ENCODE results near the gene MRPL19. TPM values are rescaled to one million over a fixed set of nuclear protein-coding genes. Genes with fewer than 3 reads are reported as not detected.

Gene MRPL19
- total and polyA plus RNA-seq, 2 donors from 2014 or later = 54.7 to 55.6 TPM

DNA sequence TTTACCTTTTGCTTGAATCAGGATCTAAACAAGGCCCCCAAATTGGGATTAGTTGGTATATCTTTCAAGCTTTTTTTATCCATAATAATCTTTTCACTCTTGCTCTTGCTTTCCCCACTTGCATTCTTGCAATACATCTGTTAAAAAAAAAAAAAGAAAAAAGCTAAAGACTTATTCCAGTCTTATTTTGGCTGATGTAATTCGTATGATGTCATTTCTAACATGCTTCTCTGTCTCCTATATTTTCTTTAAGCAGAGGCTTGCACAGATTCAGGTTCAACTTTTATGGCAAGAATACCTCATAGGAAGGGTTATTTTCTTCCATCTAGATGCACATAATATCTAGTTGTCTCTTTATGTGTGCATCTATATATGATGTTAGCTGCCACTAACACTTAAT lies 73.9 kb downstream of the MRPL19 start:
- Histone ChIP-seq H3K4me3 (ENCODE audit: low read length in 3 of 3) (no peak overlapping the region), H3K36me3 (ENCODE audit: control insufficient read depth in 2 of 3, insufficient read depth in 3 of 3, low read length in 3 of 3) (no peaks in the 10 kb centered on the region), H3K27me3 (ENCODE audit: control insufficient read depth, insufficient read depth, low read length) (no peaks in the 10 kb centered on the region), H3K9ac (ENCODE audit: low read length in 3 of 3) (no peak overlapping the region), H3K27ac (ENCODE audit: low read depth in 2 of 2, low read length in 2 of 2) (no peak overlapping the region), H3K4me1 (ENCODE audit: control insufficient read depth in 2 of 3, insufficient read depth in 2 of 3, low read depth in 1 of 3, low read length in 3 of 3) (no peaks in the 10 kb centered on the region), H3K9me3 (ENCODE audit: control insufficient read depth in 2 of 3, insufficient read depth in 1 of 3, low read length in 3 of 3) (peaks cover 0 to 2% (median 0%) of the 10 kb centered on the region in 3 donors)
- DNase-seq (no peak), FAIRE-seq (no peak)
- intact Hi-C loops (cut with DNase I) = no loop called here
- no peak for TF ChIP-seq CTCF (IDR thresholded peaks at IDR 0.05; ENCODE audit: borderline replicate concordance, extremely low read depth, insufficient read depth)

GRCh38 chr2:75722687-75723086 lies 76.1 kb downstream of the MRPL19 start:
- Histone ChIP-seq H3K27ac (ENCODE audit: low read depth in 2 of 2, low read length in 2 of 2) (no peak overlapping the region), H3K4me3 (ENCODE audit: low read length in 3 of 3) (no peak overlapping the region), H3K4me1 (ENCODE audit: control insufficient read depth in 2 of 3, insufficient read depth in 2 of 3, low read depth in 1 of 3, low read length in 3 of 3) (no peaks in the 10 kb centered on the region), H3K9ac (ENCODE audit: low read length in 3 of 3) (no peak overlapping the region), H3K9me3 (ENCODE audit: control insufficient read depth in 2 of 3, insufficient read depth in 1 of 3, low read length in 3 of 3) (peaks cover 0 to 2% (median 0%) of the 10 kb centered on the region in 3 donors), H3K36me3 (ENCODE audit: control insufficient read depth in 2 of 3, insufficient read depth in 3 of 3, low read length in 3 of 3) (no peaks in the 10 kb centered on the region), H3K27me3 (ENCODE audit: control insufficient read depth, insufficient read depth, low read length) (no peaks in the 10 kb centered on the region)
- DNase-seq = no peak
- TF ChIP-seq CTCF (IDR thresholded peaks at IDR 0.05; ENCODE audit: borderline replicate concordance, extremely low read depth, insufficient read depth) = no peak
- FAIRE-seq = no peak
- intact Hi-C loops (cut with DNase I) = no loop called here

GRCh38 chr2:75728614-75729419 lies 82.2 kb downstream of the MRPL19 start:
- H3K9ac ChIP-seq (ENCODE audit: low read length in 3 of 3) = no peak overlapping the region
- no peaks in the 10 kb centered on the region for H3K27me3 ChIP-seq (ENCODE audit: control insufficient read depth, insufficient read depth, low read length)
- intact Hi-C loops (cut with DNase I) = no loop called here
- peaks cover 0 to 4% (median 0%) of the 10 kb centered on the region in 3 donors for H3K4me1 ChIP-seq (ENCODE audit: control insufficient read depth in 2 of 3, insufficient read depth in 2 of 3, low read depth in 1 of 3, low read length in 3 of 3)
- FAIRE-seq = no peak
- peak overlapping the region in 1 of 2 donors; percentile 10 for H3K27ac ChIP-seq (ENCODE audit: low read depth in 2 of 2, low read length in 2 of 2)
- DNase-seq = peak in 1 of 5 donors; percentile 11
- no peak overlapping the region for H3K4me3 ChIP-seq (ENCODE audit: low read length in 3 of 3)
- H3K9me3 ChIP-seq (ENCODE audit: control insufficient read depth in 2 of 3, insufficient read depth in 1 of 3, low read length in 3 of 3) = no peaks in the 10 kb centered on the region
- no peak for TF ChIP-seq CTCF (IDR thresholded peaks at IDR 0.05; ENCODE audit: borderline replicate concordance, extremely low read depth, insufficient read depth)
- no peaks in the 10 kb centered on the region for H3K36me3 ChIP-seq (ENCODE audit: control insufficient read depth in 2 of 3, insufficient read depth in 3 of 3, low read length in 3 of 3)
